Right ventricle myocardium superior (tissue), 1 donor: ENCODE results near the gene ERGIC1. TPM values are rescaled to one million over a fixed set of nuclear protein-coding genes. Genes with fewer than 3 reads are reported as not detected.
"Not testable (repeated sequence)": the region's sequence is repeated elsewhere in the genome, so short reads cannot be mapped to it uniquely, and the experiment has no call there.

Source experiments
- ATAC-seq: fragments of 200-7000 bp; cut with Tn5 transposase; one replicate; pipeline ENCODE4 v1.9.1; 2020; ENCODE audit warnings: mild to moderate bottlenecking; ENCODE audit not compliant: poor library complexity
- DNase-seq: peaks from one replicate; pipeline ENCODE4 v3.0.0-alpha.2; 2020
- intact Hi-C: fragments of 100-400 bp; cut with DNase I; formaldehyde crosslinking; loops from one replicate; pipeline ENCODE4 v1.11.2; 2022
- total RNA-seq: library from RNA; stranded (reverse); fragmentation: NEBNext Ultra II Directional; extraction: Animal tissue kit (Norgen Biotek cat#: 25700); gene quantifications from one replicate; pipeline ENCODE4 v1.2.1, GENCODE V29; 2021
- donor health status: DM: no; HTN: yes; CAD: no; lungs with severe emphysema.

Gene ERGIC1
- total RNA-seq, 1 donor from 2014 or later, result 75.5 TPM

- ATAC-seq, result peak; percentile 53
These were observed 5.8 kb downstream of the ERGIC1 start for GRCh38 chr5:172839669-172840431.

DNA sequence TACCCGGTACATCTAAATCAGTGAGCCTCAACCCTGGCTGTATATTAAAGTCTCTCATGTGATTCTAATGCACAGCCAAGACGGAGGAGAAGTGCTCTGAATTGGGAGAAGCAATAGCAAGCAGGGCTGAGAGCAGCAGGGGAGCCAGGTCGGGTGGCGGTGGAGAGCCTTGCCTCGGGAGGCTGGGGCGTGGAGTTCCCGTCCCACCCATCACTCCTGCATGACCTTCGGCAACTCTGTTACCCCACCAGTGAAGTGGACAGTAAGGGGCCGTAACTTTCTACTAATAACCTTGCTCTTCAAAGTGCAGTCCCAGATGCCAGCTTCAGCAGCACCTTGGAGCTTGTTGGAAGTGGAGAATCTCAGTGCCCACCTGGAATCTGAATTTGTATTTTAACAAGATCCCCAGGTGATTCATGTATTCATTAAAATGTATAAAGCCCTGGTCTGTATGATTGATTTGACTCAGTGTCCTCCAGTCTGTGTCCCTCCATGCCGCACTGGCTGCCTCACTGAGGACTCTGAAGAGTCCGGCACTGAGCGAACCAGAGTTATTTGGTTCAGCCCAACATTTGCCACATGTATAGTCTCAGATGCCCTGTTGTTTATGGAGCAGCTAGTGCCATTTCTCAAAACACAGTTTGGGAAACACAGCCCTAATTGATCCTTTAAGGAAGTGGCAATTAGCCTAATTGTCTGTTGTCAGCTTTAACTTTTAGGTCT is 6.5 kb downstream of the ERGIC1 start:
- ATAC-seq (peak; percentile 46), DNase-seq (no peak)
- intact Hi-C loops, result no loop called here

More at GRCh38 chr5:172839669-172840431, 5.8 kb downstream of the ERGIC1 start:
- intact Hi-C loops, result loop anchor here (10.0 kb wide), 2 partner anchors 125 to 295 kb away; no protein-coding TSS in a partner anchor
- no peak for DNase-seq

DNA sequence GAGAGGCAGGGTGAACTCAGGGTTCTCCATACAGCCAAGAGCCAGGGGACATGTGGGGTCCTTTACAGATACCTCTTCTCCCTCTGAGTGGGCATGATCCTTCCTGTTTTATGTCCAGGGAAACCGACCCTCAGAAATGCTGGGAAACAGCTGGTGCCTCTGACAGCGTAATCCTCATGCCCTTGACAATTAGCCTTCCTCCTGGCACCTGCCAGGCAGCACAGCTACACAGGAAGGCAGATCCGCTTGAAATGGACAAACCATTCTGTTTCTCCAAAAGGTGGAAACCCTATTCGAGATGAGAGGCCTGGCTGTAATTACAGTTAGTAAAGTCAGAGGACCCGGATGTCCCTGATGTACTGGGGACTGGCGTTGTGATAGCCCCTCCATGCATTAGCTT is 7.2 kb downstream of the ERGIC1 start:
- ATAC-seq (no peak), DNase-seq (no peak)
- intact Hi-C loops, result no loop called here

- ATAC-seq, result no peak
- intact Hi-C loops, result no loop called here
- no peak for DNase-seq
These were observed 9.9 kb downstream of the ERGIC1 start for GRCh38 chr5:172843825-172844576.

GRCh38 chr5:172844577-172844838 is 10.5 kb downstream of the ERGIC1 start:
- ATAC-seq, result no peak
- DNase-seq, result no peak
- intact Hi-C loops, result no loop called here

- ATAC-seq (no peak), DNase-seq (no peak)
- intact Hi-C loops, result no loop called here
These were observed 11.1 kb downstream of the ERGIC1 start for GRCh38 chr5:172845154-172845553.

DNA sequence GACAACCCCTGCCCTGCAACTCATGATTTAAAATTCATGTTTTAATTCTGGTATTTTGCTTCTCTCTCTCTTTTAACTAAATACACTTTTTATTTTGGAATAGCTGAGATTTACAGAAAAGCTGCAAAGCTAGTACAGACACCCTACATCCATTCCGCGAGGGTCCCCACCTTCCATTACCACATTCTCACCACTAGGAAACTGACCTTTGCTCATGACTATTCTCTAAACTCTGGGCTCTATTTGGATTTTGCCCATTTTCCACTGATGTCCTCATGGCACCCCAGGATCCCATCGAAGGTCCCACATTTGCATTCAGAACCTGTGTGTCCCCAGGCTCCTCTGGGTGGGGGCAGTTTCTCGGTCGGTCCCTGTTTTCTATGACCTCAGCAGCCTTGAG is 11.5 kb downstream of the ERGIC1 start:
- no peak for ATAC-seq
- intact Hi-C loops, result no loop called here

GRCh38 chr5:172846249-172846648 is 12.2 kb downstream of the ERGIC1 start:
- no peak for ATAC-seq
- no peak for DNase-seq
- intact Hi-C loops, result no loop called here

More for the DNA sequence above, 11.5 kb downstream of the ERGIC1 start:
- no peak for DNase-seq

DNA sequence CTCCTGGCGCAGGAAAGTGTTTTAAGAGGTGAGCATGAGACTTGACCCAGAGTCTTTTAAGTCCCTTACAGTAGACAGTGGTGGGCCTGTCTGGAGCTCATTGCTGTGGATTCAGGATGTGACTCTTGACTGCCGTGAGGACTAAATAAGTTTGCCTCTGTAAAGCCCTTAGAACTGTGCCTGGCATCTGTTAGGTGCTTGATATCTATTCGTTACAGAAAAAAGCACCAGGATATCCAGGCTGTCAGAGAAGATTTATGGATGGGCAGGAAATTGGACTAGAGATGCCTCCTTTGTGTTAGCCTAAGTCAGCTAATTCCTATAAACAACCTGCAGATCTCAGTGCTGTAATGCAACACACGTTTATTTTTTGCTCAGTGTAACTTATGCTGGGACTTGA is 12.6 kb downstream of the ERGIC1 start:
- no peak for ATAC-seq
- intact Hi-C loops, result no loop called here
- no peak for DNase-seq

GRCh38 chr5:172847584-172847983 is 13.5 kb downstream of the ERGIC1 start:
- ATAC-seq, intact Hi-C loops, DNase-seq: not testable (repeated sequence)

DNA sequence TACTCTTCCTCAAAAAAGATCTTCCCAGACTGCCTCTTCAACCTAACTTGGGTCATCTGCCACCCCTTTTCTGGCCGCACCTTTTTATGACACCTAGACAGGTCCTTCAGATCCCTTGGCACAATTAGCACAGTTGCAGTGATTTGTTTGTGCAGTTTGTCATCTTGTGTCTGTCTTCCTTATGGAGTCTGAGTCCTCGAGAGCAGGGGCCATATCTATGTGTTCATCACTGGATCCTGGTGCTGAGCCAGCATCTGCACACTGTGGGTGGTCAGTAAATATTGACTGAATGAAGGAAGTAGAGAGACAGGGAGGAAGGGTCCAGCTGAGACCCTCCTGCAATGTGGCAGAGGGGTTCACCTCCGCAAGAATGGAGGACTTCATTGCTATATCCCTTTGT is 14.4 kb downstream of the ERGIC1 start:
- intact Hi-C loops, result no loop called here
- DNase-seq (no peak), ATAC-seq (no peak)

- intact Hi-C loops, result no loop called here
- DNase-seq (no peak), ATAC-seq (no peak)
These were observed 15.8 kb downstream of the ERGIC1 start for GRCh38 chr5:172849606-172850453.

DNA sequence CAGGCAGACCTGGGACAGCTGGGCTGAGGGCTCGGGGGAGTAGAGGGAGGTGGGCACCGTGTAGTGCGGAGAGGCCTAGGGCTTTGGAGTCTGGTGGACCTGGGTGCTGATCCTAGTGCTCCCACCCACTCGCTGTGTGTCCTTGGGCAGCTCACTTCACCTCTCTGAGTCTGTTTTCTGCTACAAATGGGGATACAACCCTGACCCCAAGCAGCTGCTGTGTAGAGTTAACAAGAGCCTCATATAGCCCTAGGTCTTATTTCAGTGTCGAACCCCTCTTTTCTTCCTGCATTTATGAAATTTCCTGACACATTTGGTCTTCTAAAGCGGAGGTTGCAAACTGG is 16.4 kb downstream of the ERGIC1 start:
- intact Hi-C loops, result no loop called here
- DNase-seq, result no peak
- no peak for ATAC-seq

- ATAC-seq, intact Hi-C loops, DNase-seq: not testable (repeated sequence)
These were observed 17.2 kb downstream of the ERGIC1 start for GRCh38 chr5:172851254-172851653.

- ATAC-seq (no peak), DNase-seq (no peak)
- intact Hi-C loops, result no loop called here
These were observed 18.7 kb downstream of the ERGIC1 start for GRCh38 chr5:172852490-172853354.

GRCh38 chr5:172853355-172853975 is 19.4 kb downstream of the ERGIC1 start:
- no peak for DNase-seq
- intact Hi-C loops, result no loop called here
- peak; percentile 26 for ATAC-seq

DNA sequence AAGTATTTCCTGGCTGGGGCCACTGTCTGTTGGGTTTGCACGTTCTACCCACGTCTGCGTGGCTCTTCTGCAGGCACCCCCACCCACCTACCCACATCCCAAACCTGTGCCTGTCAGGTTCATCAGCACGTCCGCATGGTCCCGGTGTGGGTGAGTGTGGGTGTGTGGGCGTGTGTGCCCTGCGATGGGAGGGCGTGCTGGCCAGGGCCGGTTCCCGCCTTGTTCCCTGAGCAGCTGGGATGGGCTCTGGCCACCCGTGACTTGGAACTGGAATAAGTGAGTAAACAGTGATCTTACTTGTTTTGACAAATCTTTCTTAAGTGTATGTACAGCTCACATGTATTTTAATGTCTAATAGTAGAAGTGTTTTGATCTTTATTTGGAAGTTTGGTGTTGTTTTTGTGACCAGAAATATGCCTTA is 20.4 kb downstream of the ERGIC1 start:
- intact Hi-C loops, result no loop called here
- DNase-seq, result peak; percentile 64
- ATAC-seq, result peak; percentile 18
